Glutamatergic neuron (in vitro differentiated cells): ENCODE data around the gene STXBP6. TPM values are rescaled to one million over a fixed set of nuclear protein-coding genes. Genes with fewer than 3 reads are reported as not detected.

Experiments
- DNase-seq: peaks from one replicate; pipeline ENCODE4 v3.0.0; 2022
- H3K27ac Mint-ChIP-seq: one replicate; pipeline ENCODE4 v1.8.0; 2020; ENCODE audit warnings: mild to moderate bottlenecking, mixed read lengths, inconsistent platforms; ENCODE audit not compliant: unreplicated experiment
- H3K27me3 Mint-ChIP-seq: one replicate; pipeline ENCODE4 v1.8.0; 2020; ENCODE audit warnings: mild to moderate bottlenecking, moderate library complexity, mixed read lengths, inconsistent platforms; ENCODE audit not compliant: unreplicated experiment
- H3K36me3 Mint-ChIP-seq: one replicate; pipeline ENCODE4 v1.8.0; 2020; ENCODE audit warnings: mild to moderate bottlenecking, mixed read lengths, inconsistent platforms; ENCODE audit not compliant: unreplicated experiment
- H3K4me1 Mint-ChIP-seq: one replicate; pipeline ENCODE4 v1.8.0; 2020; ENCODE audit warnings: mild to moderate bottlenecking, low read depth, mixed read lengths, inconsistent platforms; ENCODE audit not compliant: unreplicated experiment
- H3K4me3 Mint-ChIP-seq: one replicate; pipeline ENCODE4 v1.8.0; 2020; ENCODE audit warnings: mild to moderate bottlenecking, mixed read lengths, inconsistent platforms; ENCODE audit not compliant: unreplicated experiment
- H3K9me3 Mint-ChIP-seq: one replicate; pipeline ENCODE4 v1.8.0; 2020; ENCODE audit warnings: mild to moderate bottlenecking, moderate library complexity, mixed read lengths, inconsistent platforms; ENCODE audit not compliant: unreplicated experiment
- total RNA-seq: library from RNA; stranded (reverse); fragmentation: NEBNext Ultra II Directional; extraction: Animal tissue kit (Norgen Biotek cat#: 25700); gene quantifications from one replicate; pipeline ENCODE4 v1.2.1, GENCODE V29; 2021; ENCODE audit not compliant: unreplicated experiment
- TF ChIP-seq, protein P1 (sequence below): fragments of 200-600 bp; sonication (generic); IDR thresholded peaks from one replicate; pipeline ENCODE4 v1.5.0; 2021; ENCODE audit not compliant: partially characterized antibody, unreplicated experiment

The STXBP6 gene
- total RNA-seq, 1 donor from 2014 or later: 0.49 TPM

DNA sequence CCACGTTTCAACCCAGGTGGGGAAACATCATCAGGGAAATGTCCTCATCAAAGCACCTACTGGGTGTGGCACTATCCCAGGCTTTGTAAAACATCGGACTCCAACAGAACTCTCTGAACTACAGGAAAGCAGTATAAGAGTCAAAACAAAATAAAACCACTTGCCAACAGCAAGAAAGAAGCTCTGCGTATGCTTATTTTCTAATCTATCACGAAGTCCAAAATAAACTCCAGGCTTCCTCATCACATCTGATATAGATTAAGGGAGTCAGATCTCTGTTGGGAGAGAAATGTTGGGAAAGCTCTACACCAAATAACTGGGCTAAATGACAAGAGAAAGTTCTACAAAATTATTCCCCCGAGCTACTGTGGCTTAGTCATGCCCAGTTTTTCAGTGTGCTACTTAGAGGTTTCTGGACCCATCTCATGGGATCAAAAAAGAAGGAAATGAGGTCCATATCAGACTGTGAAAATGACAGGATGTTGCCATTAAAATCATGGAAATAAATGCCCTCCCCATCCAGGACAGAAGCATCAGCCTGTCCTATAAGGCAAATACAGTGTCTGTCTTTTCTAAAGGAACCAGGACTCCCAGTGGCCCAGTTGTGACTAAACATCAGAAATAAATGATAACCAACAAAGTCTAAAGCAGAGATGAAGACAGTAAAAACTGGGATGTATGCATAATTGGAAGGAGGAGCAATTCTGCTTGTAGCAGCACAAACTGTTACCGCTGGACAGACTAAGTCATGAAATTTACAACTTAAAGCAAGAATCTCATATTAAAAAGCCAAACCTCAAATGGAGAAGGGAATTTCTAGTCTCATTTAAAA lies 149.5 kb downstream of the STXBP6 start:
- TF ChIP-seq, protein P1, sequence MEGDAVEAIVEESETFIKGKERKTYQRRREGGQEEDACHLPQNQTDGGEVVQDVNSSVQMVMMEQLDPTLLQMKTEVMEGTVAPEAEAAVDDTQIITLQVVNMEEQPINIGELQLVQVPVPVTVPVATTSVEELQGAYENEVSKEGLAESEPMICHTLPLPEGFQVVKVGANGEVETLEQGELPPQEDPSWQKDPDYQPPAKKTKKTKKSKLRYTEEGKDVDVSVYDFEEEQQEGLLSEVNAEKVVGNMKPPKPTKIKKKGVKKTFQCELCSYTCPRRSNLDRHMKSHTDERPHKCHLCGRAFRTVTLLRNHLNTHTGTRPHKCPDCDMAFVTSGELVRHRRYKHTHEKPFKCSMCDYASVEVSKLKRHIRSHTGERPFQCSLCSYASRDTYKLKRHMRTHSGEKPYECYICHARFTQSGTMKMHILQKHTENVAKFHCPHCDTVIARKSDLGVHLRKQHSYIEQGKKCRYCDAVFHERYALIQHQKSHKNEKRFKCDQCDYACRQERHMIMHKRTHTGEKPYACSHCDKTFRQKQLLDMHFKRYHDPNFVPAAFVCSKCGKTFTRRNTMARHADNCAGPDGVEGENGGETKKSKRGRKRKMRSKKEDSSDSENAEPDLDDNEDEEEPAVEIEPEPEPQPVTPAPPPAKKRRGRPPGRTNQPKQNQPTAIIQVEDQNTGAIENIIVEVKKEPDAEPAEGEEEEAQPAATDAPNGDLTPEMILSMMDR: no peak
- no peak overlapping the region for H3K27ac Mint-ChIP-seq
- no peak overlapping the region for H3K4me3 Mint-ChIP-seq

DNA sequence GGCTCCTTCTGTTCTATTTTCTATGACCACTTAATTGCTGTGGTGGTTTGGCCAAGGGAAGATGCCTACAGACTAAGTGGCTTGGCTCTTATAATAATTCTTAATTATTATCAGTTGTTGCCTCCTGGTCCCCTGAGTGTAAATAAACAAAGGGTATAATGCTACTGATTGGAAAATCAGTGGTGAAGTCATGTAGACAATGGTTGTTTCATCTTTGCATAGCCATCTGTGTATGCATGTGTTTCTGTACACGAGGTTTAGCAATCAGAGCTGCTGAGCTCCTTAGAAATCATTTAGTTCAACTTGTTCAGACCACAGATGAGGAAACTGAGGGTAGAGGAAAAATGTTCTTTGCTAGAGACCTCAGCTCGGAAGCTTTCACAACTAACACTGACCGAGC lies 152.2 kb downstream of the STXBP6 start:
- TF ChIP-seq, protein P1: no peak
- no peaks in the 10 kb centered on the region for H3K9me3 Mint-ChIP-seq
- no peaks in the 10 kb centered on the region for H3K36me3 Mint-ChIP-seq
- DNase-seq: no peak
- H3K27ac Mint-ChIP-seq: no peak overlapping the region
- H3K4me3 Mint-ChIP-seq: no peak overlapping the region
- no peaks in the 10 kb centered on the region for H3K4me1 Mint-ChIP-seq
- no peaks in the 10 kb centered on the region for H3K27me3 Mint-ChIP-seq

More for the DNA sequence above, 149.5 kb downstream of the STXBP6 start:
- no peaks in the 10 kb centered on the region for H3K36me3 Mint-ChIP-seq
- H3K27me3 Mint-ChIP-seq: no peaks in the 10 kb centered on the region
- H3K4me1 Mint-ChIP-seq: no peaks in the 10 kb centered on the region
- no peak for DNase-seq
- H3K9me3 Mint-ChIP-seq: no peaks in the 10 kb centered on the region

DNA sequence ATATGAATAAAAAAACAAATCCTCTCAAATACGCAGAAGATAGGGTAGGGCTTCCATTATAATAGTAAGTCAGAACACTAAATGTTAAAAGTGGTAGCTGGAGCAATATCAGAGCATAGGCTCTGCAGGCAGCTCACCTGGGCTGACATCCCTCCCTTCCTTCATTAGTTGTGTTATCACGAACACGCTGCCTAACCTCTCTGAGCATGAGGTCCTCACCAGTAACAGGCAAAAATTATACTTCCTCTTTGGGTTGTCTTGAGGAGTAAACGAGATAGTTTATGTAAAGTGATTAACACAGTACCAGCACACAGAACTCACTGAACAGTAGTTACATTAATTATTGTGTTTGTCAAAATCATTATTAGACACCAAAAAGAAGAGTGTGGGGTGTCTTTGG lies 154.3 kb downstream of the STXBP6 start:
- no peak for DNase-seq
- Mint-ChIP-seq H3K27ac (no peak overlapping the region), H3K4me1 (no peaks in the 10 kb centered on the region), H3K9me3 (no peaks in the 10 kb centered on the region), H3K36me3 (no peaks in the 10 kb centered on the region), H3K27me3 (no peaks in the 10 kb centered on the region), H3K4me3 (no peak overlapping the region)
- TF ChIP-seq, protein P1: no peak

DNA sequence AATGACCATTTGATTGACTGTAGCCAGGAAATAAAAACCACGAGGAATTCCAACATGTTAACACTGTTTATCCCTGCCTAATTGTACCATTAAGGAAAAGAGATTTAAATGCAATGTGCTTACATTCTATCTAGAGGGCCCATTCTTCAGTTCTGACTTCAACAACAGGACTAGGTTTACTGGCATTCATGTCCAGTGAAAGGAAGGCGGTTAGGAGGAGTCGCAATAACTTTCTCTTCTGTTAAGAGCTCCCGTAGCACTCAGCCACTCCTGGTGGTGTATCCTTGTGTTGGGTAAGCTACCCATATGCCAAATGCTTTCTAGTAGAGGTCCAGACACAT lies 154.7 kb downstream of the STXBP6 start:
- Mint-ChIP-seq H3K4me1 (no peaks in the 10 kb centered on the region), H3K4me3 (no peak overlapping the region), H3K27me3 (no peaks in the 10 kb centered on the region), H3K27ac (no peak overlapping the region), H3K36me3 (no peaks in the 10 kb centered on the region), H3K9me3 (peaks cover under 1% of the 10 kb centered on the region)
- TF ChIP-seq, protein P1: no peak
- DNase-seq: no peak

DNA sequence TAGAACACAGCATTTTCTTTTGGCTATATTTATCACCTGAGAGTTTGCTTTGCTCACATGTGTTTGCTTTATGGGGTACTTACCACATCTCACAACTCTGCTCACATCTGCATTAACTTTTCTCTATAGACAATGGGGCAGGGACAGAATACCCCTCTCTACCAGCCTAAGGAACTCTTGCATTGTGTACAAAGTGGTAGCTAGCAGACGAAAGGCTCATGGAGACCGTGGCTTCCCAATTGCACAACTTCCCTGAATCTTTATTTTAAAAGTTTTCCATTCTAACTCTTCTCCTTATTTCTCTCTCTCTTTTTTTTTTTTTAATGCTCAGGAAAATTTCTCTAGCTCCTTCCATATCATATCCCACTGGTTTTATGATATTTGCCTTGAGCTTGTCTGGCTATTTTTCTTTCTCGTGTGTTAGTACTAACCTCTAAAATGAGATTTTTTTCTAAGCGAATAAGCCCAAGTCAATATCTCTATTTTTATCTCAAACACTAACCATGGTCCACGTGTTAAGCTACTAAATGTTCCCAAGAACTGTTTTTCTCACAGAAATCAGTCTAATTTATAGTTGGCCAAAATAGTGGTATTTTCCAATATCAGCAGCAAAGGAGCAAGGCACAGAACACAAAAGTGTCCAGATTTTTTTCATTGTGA lies 155.2 kb downstream of the STXBP6 start:
- TF ChIP-seq, protein P1: no peak
- H3K27me3 Mint-ChIP-seq: no peaks in the 10 kb centered on the region
- no peak overlapping the region for H3K4me3 Mint-ChIP-seq
- H3K36me3 Mint-ChIP-seq: no peaks in the 10 kb centered on the region
- no peak overlapping the region for H3K27ac Mint-ChIP-seq
- peaks cover 3% of the 10 kb centered on the region for H3K9me3 Mint-ChIP-seq
- DNase-seq: no peak
- no peaks in the 10 kb centered on the region for H3K4me1 Mint-ChIP-seq
